ENCODE measurements around the gene ADCY9.

- no peak for TF ChIP-seq CTCF (IDR thresholded peaks at IDR 0.05)
- no peak for TF ChIP-seq POLR2A (IDR thresholded peaks at IDR 0.05)
Measured at GRCh38 chr16:4004206-4004605, 112.0 kb downstream of the ADCY9 start.

Measured in esophagus squamous epithelium (tissue), 4 donors.